Measurements from ENCODE around the gene NLGN1. TPM values are rescaled to one million over a fixed set of nuclear protein-coding genes. Genes with fewer than 3 reads are reported as not detected.

Gene NLGN1
- polyA plus RNA-seq, 1 donor from 2014 or later: 2.7 TPM

DNA sequence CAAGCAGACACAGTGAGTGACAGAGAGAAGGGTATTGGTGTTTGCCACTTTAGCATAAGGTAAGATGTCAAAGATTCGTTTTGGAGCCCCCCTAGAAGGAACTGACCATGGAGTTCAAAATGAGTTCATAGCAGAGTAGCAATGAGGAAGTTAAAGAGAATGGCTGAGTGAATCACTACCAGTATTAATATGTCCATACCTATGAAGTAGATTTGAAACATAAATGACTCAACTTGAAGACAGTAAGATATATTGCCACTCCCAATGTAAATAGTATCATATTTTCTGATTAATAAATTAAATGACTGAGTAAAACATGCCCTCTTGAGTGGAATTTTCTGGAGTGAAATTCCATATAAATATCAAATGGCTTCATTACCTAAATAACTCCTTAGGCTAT is 675.1 kb downstream of the NLGN1 start:
- H3K79me2 ChIP-seq (replicated peaks; ENCODE audit: insufficient read depth, low read length): no peaks in the 10 kb centered on the region
- no peak overlapping the region for H3K4me2 ChIP-seq (ENCODE audit: low read length)
- H3F3A ChIP-seq (ENCODE audit: insufficient read depth, low read length, poor library complexity, severe bottlenecking): no peaks in the 10 kb centered on the region
- H3K27ac ChIP-seq (ENCODE audit: low read length): no peak overlapping the region
- no peaks in the 10 kb centered on the region for H3K9me3 ChIP-seq (ENCODE audit: low read length)
- H3K36me3 ChIP-seq (ENCODE audit: insufficient read depth, low read length): no peaks in the 10 kb centered on the region
- no peak overlapping the region for H3K9ac ChIP-seq (ENCODE audit: low read length)
- H3K27me3 ChIP-seq (ENCODE audit: insufficient read depth, low read depth, low read length): no peaks in the 10 kb centered on the region
- no peak overlapping the region for H3K4me3 ChIP-seq (ENCODE audit: low read length)
- TF ChIP-seq POLR2AphosphoS5 (IDR thresholded peaks at IDR 0.05): no peak
- no peak for TF ChIP-seq TAF1 (IDR thresholded peaks at IDR 0.05; ENCODE audit: low read depth)
- TF ChIP-seq EZH2 (IDR thresholded peaks at IDR 0.05; ENCODE audit: borderline replicate concordance, insufficient read depth, low read length, poor library complexity, severe bottlenecking): no peak
- no peak for TF ChIP-seq EP300 (conservative IDR thresholded peaks at IDR 0.05; ENCODE audit: poor library complexity, severe bottlenecking)
- H4K20me1 ChIP-seq (ENCODE audit: insufficient read depth): no peaks in the 10 kb centered on the region
- no peak overlapping the region for H2AFZ ChIP-seq (ENCODE audit: low read depth, low read length)
- H3K9me2 ChIP-seq (ENCODE audit: insufficient read depth, low read length): no peaks in the 10 kb centered on the region

GRCh38 chr3:174083706-174084105 is 686.2 kb downstream of the NLGN1 start:
- Histone ChIP-seq H3K27ac (ENCODE audit: low read length) (no peak overlapping the region), H3F3A (ENCODE audit: insufficient read depth, low read length, poor library complexity, severe bottlenecking) (no peaks in the 10 kb centered on the region), H3K4me3 (ENCODE audit: low read length) (no peak overlapping the region), H3K4me2 (ENCODE audit: low read length) (no peak overlapping the region), H2AFZ (ENCODE audit: low read depth, low read length) (no peak overlapping the region), H3K79me2 (replicated peaks; ENCODE audit: insufficient read depth, low read length) (no peaks in the 10 kb centered on the region), H4K20me1 (ENCODE audit: insufficient read depth) (no peaks in the 10 kb centered on the region), H3K9ac (ENCODE audit: low read length) (no peak overlapping the region), H3K27me3 (ENCODE audit: insufficient read depth, low read depth, low read length) (no peaks in the 10 kb centered on the region), H3K9me3 (ENCODE audit: low read length) (no peaks in the 10 kb centered on the region), H3K36me3 (ENCODE audit: insufficient read depth, low read length) (no peaks in the 10 kb centered on the region), H3K9me2 (ENCODE audit: insufficient read depth, low read length) (no peaks in the 10 kb centered on the region)
- no peak for TF ChIP-seq TAF1 (IDR thresholded peaks at IDR 0.05; ENCODE audit: low read depth)
- no peak for TF ChIP-seq MXI1 (conservative IDR thresholded peaks at IDR 0.05; ENCODE audit: poor library complexity, severe bottlenecking)
- no peak for TF ChIP-seq EP300 (conservative IDR thresholded peaks at IDR 0.05; ENCODE audit: poor library complexity, severe bottlenecking)
- TF ChIP-seq CTCF (IDR thresholded peaks at IDR 0.05; ENCODE audit: poor library complexity, severe bottlenecking): no peak
- TF ChIP-seq SMC3 (conservative IDR thresholded peaks at IDR 0.05; ENCODE audit: poor library complexity): no peak
- no peak for TF ChIP-seq RAD21 (conservative IDR thresholded peaks at IDR 0.05)
- TF ChIP-seq POLR2AphosphoS5 (IDR thresholded peaks at IDR 0.05): no peak
- TF ChIP-seq, protein P1, sequence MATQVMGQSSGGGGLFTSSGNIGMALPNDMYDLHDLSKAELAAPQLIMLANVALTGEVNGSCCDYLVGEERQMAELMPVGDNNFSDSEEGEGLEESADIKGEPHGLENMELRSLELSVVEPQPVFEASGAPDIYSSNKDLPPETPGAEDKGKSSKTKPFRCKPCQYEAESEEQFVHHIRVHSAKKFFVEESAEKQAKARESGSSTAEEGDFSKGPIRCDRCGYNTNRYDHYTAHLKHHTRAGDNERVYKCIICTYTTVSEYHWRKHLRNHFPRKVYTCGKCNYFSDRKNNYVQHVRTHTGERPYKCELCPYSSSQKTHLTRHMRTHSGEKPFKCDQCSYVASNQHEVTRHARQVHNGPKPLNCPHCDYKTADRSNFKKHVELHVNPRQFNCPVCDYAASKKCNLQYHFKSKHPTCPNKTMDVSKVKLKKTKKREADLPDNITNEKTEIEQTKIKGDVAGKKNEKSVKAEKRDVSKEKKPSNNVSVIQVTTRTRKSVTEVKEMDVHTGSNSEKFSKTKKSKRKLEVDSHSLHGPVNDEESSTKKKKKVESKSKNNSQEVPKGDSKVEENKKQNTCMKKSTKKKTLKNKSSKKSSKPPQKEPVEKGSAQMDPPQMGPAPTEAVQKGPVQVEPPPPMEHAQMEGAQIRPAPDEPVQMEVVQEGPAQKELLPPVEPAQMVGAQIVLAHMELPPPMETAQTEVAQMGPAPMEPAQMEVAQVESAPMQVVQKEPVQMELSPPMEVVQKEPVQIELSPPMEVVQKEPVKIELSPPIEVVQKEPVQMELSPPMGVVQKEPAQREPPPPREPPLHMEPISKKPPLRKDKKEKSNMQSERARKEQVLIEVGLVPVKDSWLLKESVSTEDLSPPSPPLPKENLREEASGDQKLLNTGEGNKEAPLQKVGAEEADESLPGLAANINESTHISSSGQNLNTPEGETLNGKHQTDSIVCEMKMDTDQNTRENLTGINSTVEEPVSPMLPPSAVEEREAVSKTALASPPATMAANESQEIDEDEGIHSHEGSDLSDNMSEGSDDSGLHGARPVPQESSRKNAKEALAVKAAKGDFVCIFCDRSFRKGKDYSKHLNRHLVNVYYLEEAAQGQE (IDR thresholded peaks at IDR 0.05; ENCODE audit: borderline replicate concordance): no peak
- no peak for TF ChIP-seq EZH2 (IDR thresholded peaks at IDR 0.05; ENCODE audit: borderline replicate concordance, insufficient read depth, low read length, poor library complexity, severe bottlenecking)

Measured in neural cell (in vitro differentiated cells).